A549 (cell line): ENCODE measurements around the gene ZNF91.

Experiments
- RFX5 ChIP-seq: fragments of 450-650 bp; IDR thresholded peaks from 2 replicates; pipeline ENCODE4 v1.7.1; 2014; ENCODE audit warnings: antibody characterized with exemption, mild to moderate bottlenecking, moderate library complexity
- TF ChIP-seq, protein P1 (sequence below): fragments of >200 bp; sonication (Bioruptor Twin); formaldehyde crosslinking; IDR thresholded peaks from 3 replicates; pipeline ENCODE4 v1.5.1; 2016

- TF ChIP-seq RFX5 = no peak
- TF ChIP-seq, protein P1, sequence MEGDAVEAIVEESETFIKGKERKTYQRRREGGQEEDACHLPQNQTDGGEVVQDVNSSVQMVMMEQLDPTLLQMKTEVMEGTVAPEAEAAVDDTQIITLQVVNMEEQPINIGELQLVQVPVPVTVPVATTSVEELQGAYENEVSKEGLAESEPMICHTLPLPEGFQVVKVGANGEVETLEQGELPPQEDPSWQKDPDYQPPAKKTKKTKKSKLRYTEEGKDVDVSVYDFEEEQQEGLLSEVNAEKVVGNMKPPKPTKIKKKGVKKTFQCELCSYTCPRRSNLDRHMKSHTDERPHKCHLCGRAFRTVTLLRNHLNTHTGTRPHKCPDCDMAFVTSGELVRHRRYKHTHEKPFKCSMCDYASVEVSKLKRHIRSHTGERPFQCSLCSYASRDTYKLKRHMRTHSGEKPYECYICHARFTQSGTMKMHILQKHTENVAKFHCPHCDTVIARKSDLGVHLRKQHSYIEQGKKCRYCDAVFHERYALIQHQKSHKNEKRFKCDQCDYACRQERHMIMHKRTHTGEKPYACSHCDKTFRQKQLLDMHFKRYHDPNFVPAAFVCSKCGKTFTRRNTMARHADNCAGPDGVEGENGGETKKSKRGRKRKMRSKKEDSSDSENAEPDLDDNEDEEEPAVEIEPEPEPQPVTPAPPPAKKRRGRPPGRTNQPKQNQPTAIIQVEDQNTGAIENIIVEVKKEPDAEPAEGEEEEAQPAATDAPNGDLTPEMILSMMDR = no peak
Observed at GRCh38 chr19:23403581-23404324, 8.5 kb upstream of the ZNF91 start.
